Caco-2 (cell line): ENCODE results near the gene PRG2. TPM values are rescaled to one million over a fixed set of nuclear protein-coding genes. Genes with fewer than 3 reads are reported as not detected.

Experiments used
- BruUV-seq: library from RNA; stranded (reverse); fragments of 400-500 nt; replicated peaks from 2 replicates; lab custom pipeline; 2021; lab: Mats Ljungman, UMichigan
- CTCF ChIA-PET: fragments of 300-600 bp; sonication (Branson Sonifier 250); formaldehyde crosslinking; loops from one replicate; lab custom pipeline; 2022; ENCODE audit warnings: antibody characterized with exemption; lab: Charles Lee
- POLR2A ChIA-PET: fragments of 300-600 bp; sonication (Branson Sonifier 250); formaldehyde crosslinking; loops from one replicate; lab custom pipeline; 2022; ENCODE audit warnings: antibody characterized with exemption; lab: Charles Lee
- DNase-seq, 2 experiments: peaks; one replicate each; pipeline versions ENCODE4 v3.0.0 to v3.0.0-alpha.2; 2020 to 2022
- H3K27me3 ChIP-seq: replicated peaks from 2 replicates; pipeline ENCODE4 v1.6.0; 2011; ENCODE audit warnings: low read length; ENCODE audit not compliant: control insufficient read depth, insufficient read depth
- H3K36me3 ChIP-seq: 2 replicates; pipeline ENCODE4 v1.5.1; 2011; ENCODE audit warnings: low read length; ENCODE audit not compliant: control insufficient read depth, insufficient read depth
- H3K4me1 ChIP-seq: fragments of 250-450 bp; sonication (Bioruptor Pico); 2 replicates; pipeline ENCODE4 v1.5.1; 2020; ENCODE audit warnings: mild to moderate bottlenecking
- H3K4me3 ChIP-seq: 2 replicates; pipeline ENCODE4 v1.5.1; 2011; ENCODE audit warnings: low read depth, mild to moderate bottlenecking, control low read depth, low read length
- H3K9me3 ChIP-seq: fragments of 250-450 bp; sonication (Bioruptor Pico); 2 replicates; pipeline ENCODE4 v1.5.1; 2020; ENCODE audit warnings: mild to moderate bottlenecking, moderate library complexity
- H3K27ac Mint-ChIP-seq: one replicate; pipeline ENCODE4 v1.8.0; 2022; ENCODE audit warnings: mixed read lengths; ENCODE audit not compliant: unreplicated experiment
- H3K27me3 Mint-ChIP-seq: one replicate; pipeline ENCODE4 v1.8.0; 2022; ENCODE audit warnings: mixed read lengths; ENCODE audit not compliant: insufficient read depth, unreplicated experiment
- H3K36me3 Mint-ChIP-seq: one replicate; pipeline ENCODE4 v1.8.0; 2022; ENCODE audit warnings: mild to moderate bottlenecking, mixed read lengths; ENCODE audit not compliant: insufficient read depth, unreplicated experiment
- H3K4me1 Mint-ChIP-seq: one replicate; pipeline ENCODE4 v1.8.0; 2022; ENCODE audit warnings: low read depth, mixed read lengths; ENCODE audit not compliant: unreplicated experiment
- H3K4me3 Mint-ChIP-seq: one replicate; pipeline ENCODE4 v1.8.0; 2022; ENCODE audit warnings: mild to moderate bottlenecking, moderate library complexity, mixed read lengths; ENCODE audit not compliant: unreplicated experiment
- H3K9me3 Mint-ChIP-seq: one replicate; pipeline ENCODE4 v1.8.0; 2022; ENCODE audit warnings: mixed read lengths; ENCODE audit not compliant: unreplicated experiment
- CTCF ChIP-seq, 2 experiments: fragments of 200-600 bp in 1 of 2; IDR thresholded peaks; 1 replicate in 1 of 2; 2 replicates in 1 of 2; pipeline versions ENCODE4 v1.5.1 to v1.8.0; 2011 to 2022; ENCODE audit warnings: antibody characterized with exemption in 1 of 2, control low read depth in 1 of 2, inconsistent platforms in 1 of 2, low read depth in 1 of 2, low read length in 1 of 2, mild to moderate bottlenecking in 1 of 2, moderate library complexity in 1 of 2; ENCODE audit not compliant: insufficient read depth in 1 of 2, severe bottlenecking in 1 of 2, unreplicated experiment in 1 of 2
- intact Hi-C: fragments of 100-400 bp; cut with micrococcal nuclease; formaldehyde crosslinking; loops from one replicate; pipeline ENCODE4 v1.10.0; 2022; ENCODE audit not compliant: unreplicated experiment
- total RNA-seq: library from RNA; stranded (reverse); gene quantifications from 2 replicates; pipeline ENCODE4 v1.2.3, GENCODE V29; 2022

The PRG2 gene
- total RNA-seq, 1 experiment from 2014 or later: not detected

GRCh38 chr11:57360991-57361390, 29.5 kb downstream of the PRG2 start:
- CTCF ChIA-PET: interaction anchor here (0.6 to 1.0 kb wide), 2 partner anchors 16 to 117 kb away, joined by 3 to 4 read pairs; no protein-coding TSS in a partner anchor

GRCh38 chr11:57359896-57360690, 30.4 kb downstream of the PRG2 start:
- DNase-seq: peak; percentile 59 to 78
- H3K9me3 ChIP-seq: no peaks in the 10 kb centered on the region
- BruUV-seq: no TSS peak
- CTCF ChIA-PET: interaction anchor here (0.7 to 2.4 kb wide), 5 partner anchors 12 to 281 kb away, joined by 3 to 11 read pairs (median 3); partner anchors contain the start of gene UBE2L6
- H3K4me1 ChIP-seq: peaks cover 40% of the 10 kb centered on the region
- H3K4me3 ChIP-seq: no peak overlapping the region
- POLR2A ChIA-PET: no interaction called here
- peaks cover 16% of the 10 kb centered on the region for H3K9me3 Mint-ChIP-seq
- H3K27ac Mint-ChIP-seq: peak overlapping the region; percentile 74
- intact Hi-C loops: loop anchor here (5.0 kb wide), 1 partner anchor 72 kb away; no protein-coding TSS in a partner anchor
- H3K36me3 ChIP-seq: no peaks in the 10 kb centered on the region
- TF ChIP-seq CTCF (IDR thresholded peaks at IDR 0.05; ENCODE audit: insufficient read depth in 1 of 2, low read depth in 1 of 2, low read length in 1 of 2, severe bottlenecking in 1 of 2, unreplicated experiment in 1 of 2): no peak
- peak overlapping the region; percentile 25 for H3K4me3 Mint-ChIP-seq
- H3K4me1 Mint-ChIP-seq: peaks cover 27% of the 10 kb centered on the region
- H3K27me3 Mint-ChIP-seq: no peaks in the 10 kb centered on the region
- H3K36me3 Mint-ChIP-seq: peaks cover 6% of the 10 kb centered on the region
- H3K27me3 ChIP-seq: no peaks in the 10 kb centered on the region

More at GRCh38 chr11:57360991-57361390, 29.5 kb downstream of the PRG2 start:
- no peak for DNase-seq
- BruUV-seq: no TSS peak
- H3K4me3 Mint-ChIP-seq: no peak overlapping the region
- peaks cover 27% of the 10 kb centered on the region for H3K4me1 Mint-ChIP-seq
- peaks cover 40% of the 10 kb centered on the region for H3K4me1 ChIP-seq
- no peaks in the 10 kb centered on the region for H3K36me3 ChIP-seq
- TF ChIP-seq CTCF (IDR thresholded peaks at IDR 0.05; ENCODE audit: insufficient read depth in 1 of 2, low read depth in 1 of 2, low read length in 1 of 2, severe bottlenecking in 1 of 2, unreplicated experiment in 1 of 2): no peak
- peaks cover 16% of the 10 kb centered on the region for H3K9me3 Mint-ChIP-seq
- intact Hi-C loops: loop anchor here (5.0 kb wide), 1 partner anchor 71 kb away; no protein-coding TSS in a partner anchor
- peaks cover 6% of the 10 kb centered on the region for H3K36me3 Mint-ChIP-seq
- POLR2A ChIA-PET: interaction anchor here (0.6 kb wide), 2 partner anchors 11 to 93 kb away, joined by 3 to 14 read pairs; no protein-coding TSS in a partner anchor
- H3K27ac Mint-ChIP-seq: peak overlapping the region; percentile 37
- H3K27me3 ChIP-seq: no peaks in the 10 kb centered on the region
- no peaks in the 10 kb centered on the region for H3K27me3 Mint-ChIP-seq
- no peak overlapping the region for H3K4me3 ChIP-seq
- H3K9me3 ChIP-seq: no peaks in the 10 kb centered on the region

- DNase-seq: no peak
- BruUV-seq: no TSS peak
- Mint-ChIP-seq H3K27me3 (no peaks in the 10 kb centered on the region), H3K27ac (peak overlapping the region; percentile 74), H3K4me3 (no peak overlapping the region), H3K36me3 (peaks cover 6% of the 10 kb centered on the region), H3K9me3 (peaks cover 16% of the 10 kb centered on the region), H3K4me1 (peaks cover 27% of the 10 kb centered on the region)
- Histone ChIP-seq H3K27me3 (no peaks in the 10 kb centered on the region), H3K9me3 (no peaks in the 10 kb centered on the region), H3K36me3 (no peaks in the 10 kb centered on the region), H3K4me1 (peaks cover 40% of the 10 kb centered on the region), H3K4me3 (no peak overlapping the region)
- POLR2A ChIA-PET: no interaction called here
- CTCF ChIA-PET: interaction anchor here (0.7 to 2.4 kb wide), 3 partner anchors 12 to 281 kb away, joined by 3 to 11 read pairs (median 4); no protein-coding TSS in a partner anchor
- TF ChIP-seq CTCF (IDR thresholded peaks at IDR 0.05; ENCODE audit: insufficient read depth in 1 of 2, low read depth in 1 of 2, low read length in 1 of 2, severe bottlenecking in 1 of 2, unreplicated experiment in 1 of 2): no peak
- intact Hi-C loops: no loop called here
These were observed 31.1 kb downstream of the PRG2 start for GRCh38 chr11:57359396-57359795.
